SW480 (cell line): Measurements from ENCODE around the gene ADCY1.

Experiments used
- DNase-seq: peaks from one replicate; pipeline ENCODE4 v3.0.0-alpha.2; 2016; ENCODE audit warnings: low spot score

Gene ADCY1

GRCh38 chr7:45576249-45576929 is 2.2 kb downstream of the ADCY1 start:
- no peak for DNase-seq

- no peak for DNase-seq
Measured at GRCh38 chr7:45578022-45578421, 3.9 kb downstream of the ADCY1 start.

GRCh38 chr7:45578467-45578866 is 4.3 kb downstream of the ADCY1 start:
- no peak for DNase-seq

GRCh38 chr7:45579391-45579801 is 5.2 kb downstream of the ADCY1 start:
- no peak for DNase-seq

- no peak for DNase-seq
Measured at GRCh38 chr7:45580053-45580872, 6.1 kb downstream of the ADCY1 start.

- no peak for DNase-seq
Measured at GRCh38 chr7:45581271-45581780, 7.2 kb downstream of the ADCY1 start.

GRCh38 chr7:45582136-45582749 is 8.1 kb downstream of the ADCY1 start:
- DNase-seq = no peak

- DNase-seq = peak; percentile 22
Measured at GRCh38 chr7:45582868-45583277, 8.7 kb downstream of the ADCY1 start.

GRCh38 chr7:45583296-45583695 is 9.1 kb downstream of the ADCY1 start:
- no peak for DNase-seq

- no peak for DNase-seq
Measured at GRCh38 chr7:45584261-45585210, 10.4 kb downstream of the ADCY1 start.

- no peak for DNase-seq
Measured at GRCh38 chr7:45585628-45586027, 11.5 kb downstream of the ADCY1 start.

- DNase-seq = no peak
Measured at GRCh38 chr7:45586542-45587520, 12.7 kb downstream of the ADCY1 start.

- no peak for DNase-seq
Measured at GRCh38 chr7:45588466-45588865, 14.3 kb downstream of the ADCY1 start.

- no peak for DNase-seq
Measured at GRCh38 chr7:45589061-45589460, 14.9 kb downstream of the ADCY1 start.

GRCh38 chr7:45589915-45590678 is 15.9 kb downstream of the ADCY1 start:
- no peak for DNase-seq

- no peak for DNase-seq
Measured at GRCh38 chr7:45590679-45591057, 16.5 kb downstream of the ADCY1 start.

- DNase-seq = no peak
Measured at GRCh38 chr7:45591101-45591906, 17.1 kb downstream of the ADCY1 start.

GRCh38 chr7:45592230-45592991 is 18.2 kb downstream of the ADCY1 start:
- DNase-seq = no peak
